SKM-1 (cell line): Measurements from ENCODE around the gene IFITM1.
A peak's percentile ranks its signal among the peaks of the same experiment; 100 is the strongest.

Source experiments
- DNase-seq: peaks from one replicate; lab custom pipeline; 2025; ENCODE audit not compliant: unreplicated experiment; lab: John Stamatoyannopoulos, UW

The IFITM1 gene

DNA sequence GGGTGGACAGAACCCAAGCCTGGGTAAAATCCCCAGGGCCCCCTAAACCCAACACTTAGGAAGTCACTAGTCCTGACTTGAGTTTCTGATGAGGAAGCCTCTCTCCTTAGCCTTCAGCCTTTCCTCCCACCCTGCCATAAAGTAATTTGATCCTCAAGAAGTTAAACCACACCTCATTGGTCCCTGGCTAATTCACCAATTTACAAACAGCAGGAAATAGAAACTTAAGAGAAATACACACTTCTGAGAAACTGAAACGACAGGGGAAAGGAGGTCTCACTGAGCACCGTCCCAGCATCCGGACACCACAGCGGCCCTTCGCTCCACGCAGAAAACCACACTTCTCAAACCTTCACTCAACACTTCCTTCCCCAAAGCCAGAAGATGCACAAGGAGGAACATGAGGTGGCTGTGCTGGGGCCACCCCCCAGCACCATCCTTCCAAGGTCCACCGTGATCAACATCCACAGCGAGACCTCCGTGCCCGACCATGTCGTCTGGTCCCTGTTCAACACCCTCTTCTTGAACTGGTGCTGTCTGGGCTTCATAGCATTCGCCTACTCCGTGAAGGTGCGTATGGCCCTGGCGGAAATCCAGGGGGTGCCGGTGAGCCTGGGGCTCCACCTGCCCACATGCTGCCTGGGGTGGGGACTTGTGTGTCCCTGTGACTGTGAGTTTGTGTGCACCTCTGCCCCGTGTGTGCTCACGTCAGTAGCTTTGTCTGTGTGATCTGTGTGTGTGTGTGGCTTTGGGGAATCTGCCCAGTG lies at the start of gene IFITM1:
Gene IFITM1, plus strand, starts transcription at position 254 of the 767 bp plus-strand sequence. Its CDS starts 131 bp downstream, at position 385.
- DNase-seq, result peak; percentile 38

DNA sequence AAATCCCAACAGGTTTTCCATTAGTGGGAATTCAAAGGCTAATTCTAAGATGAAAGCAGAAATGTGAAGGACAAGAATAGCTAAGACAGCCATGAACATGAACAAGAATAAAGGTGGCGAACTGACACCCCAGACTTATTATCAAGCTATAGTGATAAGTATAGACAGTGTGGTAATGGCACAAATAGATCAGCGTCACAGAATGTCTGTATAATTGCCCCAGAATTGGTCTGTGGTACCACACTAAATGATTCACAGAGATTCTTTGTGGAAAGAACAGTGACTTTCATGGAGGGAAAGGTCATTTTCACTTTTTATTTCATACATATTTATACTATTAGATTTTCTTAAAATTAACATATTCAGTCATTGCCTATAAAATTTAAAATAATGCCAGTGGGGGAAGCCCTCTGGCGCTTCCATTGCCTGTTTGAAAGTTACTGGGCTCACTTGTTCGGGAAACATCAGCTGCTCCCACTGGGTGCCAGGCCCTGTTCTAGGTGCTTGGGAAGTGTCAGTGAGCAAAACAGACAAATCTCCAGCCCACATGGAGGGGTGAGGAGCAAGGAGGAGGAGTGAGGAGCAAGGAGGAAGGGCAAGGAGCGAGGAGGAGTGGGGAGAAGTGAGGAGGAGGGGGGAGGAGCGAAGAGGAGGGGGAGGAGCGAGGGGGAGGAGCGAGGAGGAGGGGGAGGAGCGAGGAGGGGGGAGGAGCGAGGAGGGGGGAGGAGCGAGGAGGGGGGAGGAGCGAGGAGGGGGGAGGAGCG lies 47.0 kb upstream of the IFITM1 start:
- DNase-seq, result peak; percentile 61

DNA sequence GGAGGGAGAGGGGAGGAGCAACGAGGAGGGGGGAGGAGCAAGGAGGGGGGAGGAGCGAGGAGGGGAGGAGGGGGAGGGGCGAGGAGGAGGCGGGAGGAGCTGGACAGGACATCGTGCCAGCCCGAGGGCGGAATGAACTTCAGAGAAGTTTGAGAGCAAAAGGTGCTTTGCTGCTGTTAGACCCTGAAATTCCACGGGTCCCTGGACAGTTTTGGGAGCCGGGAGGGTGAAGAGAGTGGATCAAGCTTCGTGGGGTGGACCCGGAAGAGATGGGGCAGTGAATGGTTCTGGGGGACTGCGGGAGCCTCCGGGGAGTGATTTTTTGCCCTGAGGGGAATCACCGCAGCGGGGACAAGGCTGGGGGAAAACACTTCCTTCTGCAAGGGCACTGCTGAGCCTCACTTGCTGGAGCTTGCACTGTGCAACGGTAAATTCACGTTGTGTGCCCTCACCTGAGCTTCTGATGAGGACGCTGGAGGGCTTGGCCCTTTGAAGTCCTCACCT lies 46.3 kb upstream of the IFITM1 start:
- peak; percentile 37 for DNase-seq

DNA sequence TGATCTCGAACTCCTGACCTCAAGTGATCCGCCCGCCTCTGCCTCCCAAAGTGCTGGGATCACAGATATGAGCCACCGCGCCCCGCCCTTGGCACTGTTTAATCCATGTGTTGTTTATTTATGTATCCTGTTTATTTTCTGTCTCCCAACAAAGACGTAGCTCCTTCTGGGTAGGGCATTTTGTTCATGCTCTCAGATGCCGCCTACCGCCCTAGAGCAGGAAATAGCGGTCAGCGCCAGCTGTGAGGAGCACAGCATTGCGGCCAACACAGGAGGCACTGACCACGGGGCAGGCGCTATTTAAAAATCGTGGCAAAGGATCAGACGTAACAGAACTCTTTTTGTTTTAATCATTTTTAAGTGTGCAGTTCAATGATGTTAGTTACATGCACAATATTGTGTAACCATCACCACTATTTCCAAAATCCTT lies 45.1 kb upstream of the IFITM1 start:
- DNase-seq, result peak; percentile 78

DNA sequence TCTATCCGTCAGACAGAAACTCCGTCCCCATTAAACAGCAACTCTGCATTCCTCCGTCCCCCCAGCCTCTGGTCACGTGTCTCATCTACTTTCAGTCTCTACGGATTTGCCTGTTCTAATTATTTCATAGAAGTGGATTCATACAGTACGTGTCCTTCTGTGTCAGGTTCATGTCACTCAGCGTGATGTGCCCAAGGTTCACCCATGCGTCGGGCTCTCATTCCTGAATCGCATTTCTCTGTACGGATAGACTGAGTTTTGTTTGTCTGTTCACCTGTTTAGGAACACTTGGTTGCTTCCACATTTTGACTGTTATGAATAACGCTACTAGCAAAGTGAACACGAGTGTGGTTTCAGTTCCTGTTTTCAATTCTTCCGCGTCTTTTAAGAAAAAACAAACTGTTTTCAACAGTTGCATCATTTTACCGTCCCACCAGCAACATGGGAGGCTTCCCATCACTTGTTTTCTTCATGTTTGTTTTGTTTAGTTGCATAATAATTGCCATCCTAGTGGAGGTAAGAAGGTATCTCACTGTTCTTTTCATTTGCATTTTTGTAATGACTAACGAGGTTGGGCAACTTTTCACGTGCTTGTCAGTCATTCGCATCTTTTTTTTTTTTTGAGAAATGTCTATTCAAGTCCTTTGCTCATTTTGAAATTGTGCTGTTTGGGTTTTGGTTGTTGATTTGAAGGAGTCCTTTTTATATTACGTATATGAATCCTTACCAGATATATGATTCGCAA lies 44.5 kb upstream of the IFITM1 start:
- DNase-seq, result peak; percentile 82

DNA sequence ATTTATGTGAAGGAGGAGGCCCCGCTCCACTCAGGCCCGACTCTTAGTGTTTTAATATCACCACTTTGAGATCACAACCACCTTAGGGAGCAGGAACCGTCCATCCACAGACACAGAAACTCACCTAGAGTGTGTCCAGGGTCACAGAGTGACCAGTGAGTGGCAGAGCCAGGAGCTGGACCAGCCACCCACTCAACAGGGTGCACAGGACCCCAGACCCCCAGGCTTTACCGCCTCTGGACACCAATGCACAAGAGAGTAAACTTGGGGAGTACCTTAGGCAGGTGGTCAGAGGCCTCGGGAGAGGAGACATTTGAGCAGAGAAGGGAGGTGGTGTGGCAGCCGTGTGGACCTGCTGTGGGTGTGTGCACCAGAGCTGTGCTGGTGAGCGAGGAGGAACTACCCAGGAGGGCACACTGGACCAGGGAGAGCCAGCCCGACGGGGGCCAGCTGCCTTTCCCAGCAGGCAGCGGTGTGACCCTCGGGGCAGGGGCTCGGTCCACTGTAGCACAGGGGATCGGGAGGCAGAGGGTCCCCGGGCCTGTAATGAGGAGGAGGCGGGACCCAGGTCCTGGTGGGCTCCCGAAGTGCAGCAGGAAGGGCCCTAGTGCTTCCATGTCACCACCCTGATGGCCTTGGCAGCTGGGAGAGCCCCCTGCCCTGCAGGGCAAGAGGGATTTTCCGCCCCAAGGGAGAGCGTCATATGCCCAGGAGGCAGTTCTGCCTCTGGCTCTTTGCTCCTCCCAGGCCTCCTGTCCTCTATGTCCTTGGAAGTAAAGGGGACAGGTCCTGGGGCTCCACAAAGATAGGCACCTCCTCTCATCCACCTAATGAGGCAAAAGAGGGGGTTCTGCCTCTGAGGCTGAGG lies 43.2 kb upstream of the IFITM1 start:
- no peak for DNase-seq

DNA sequence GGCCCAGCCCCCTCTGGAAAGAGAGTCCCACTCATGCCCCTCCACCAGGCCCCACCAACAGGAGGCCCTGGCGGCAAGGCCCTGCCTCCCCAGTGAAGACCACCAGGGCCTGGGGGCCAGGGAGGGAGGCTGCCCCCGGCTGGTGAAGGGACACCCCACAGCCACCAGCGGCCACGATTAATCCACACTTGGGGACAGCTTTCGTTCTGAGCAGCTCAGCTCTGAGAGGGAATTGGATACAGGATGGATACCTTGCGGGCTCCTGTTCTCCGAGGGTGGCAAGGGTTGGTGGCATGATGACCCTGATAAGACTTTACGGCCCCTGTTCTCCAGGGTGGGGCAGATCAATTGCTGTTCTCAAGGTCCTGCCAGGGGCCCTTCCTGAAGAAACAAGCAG lies 42.5 kb upstream of the IFITM1 start:
- DNase-seq, result no peak

DNA sequence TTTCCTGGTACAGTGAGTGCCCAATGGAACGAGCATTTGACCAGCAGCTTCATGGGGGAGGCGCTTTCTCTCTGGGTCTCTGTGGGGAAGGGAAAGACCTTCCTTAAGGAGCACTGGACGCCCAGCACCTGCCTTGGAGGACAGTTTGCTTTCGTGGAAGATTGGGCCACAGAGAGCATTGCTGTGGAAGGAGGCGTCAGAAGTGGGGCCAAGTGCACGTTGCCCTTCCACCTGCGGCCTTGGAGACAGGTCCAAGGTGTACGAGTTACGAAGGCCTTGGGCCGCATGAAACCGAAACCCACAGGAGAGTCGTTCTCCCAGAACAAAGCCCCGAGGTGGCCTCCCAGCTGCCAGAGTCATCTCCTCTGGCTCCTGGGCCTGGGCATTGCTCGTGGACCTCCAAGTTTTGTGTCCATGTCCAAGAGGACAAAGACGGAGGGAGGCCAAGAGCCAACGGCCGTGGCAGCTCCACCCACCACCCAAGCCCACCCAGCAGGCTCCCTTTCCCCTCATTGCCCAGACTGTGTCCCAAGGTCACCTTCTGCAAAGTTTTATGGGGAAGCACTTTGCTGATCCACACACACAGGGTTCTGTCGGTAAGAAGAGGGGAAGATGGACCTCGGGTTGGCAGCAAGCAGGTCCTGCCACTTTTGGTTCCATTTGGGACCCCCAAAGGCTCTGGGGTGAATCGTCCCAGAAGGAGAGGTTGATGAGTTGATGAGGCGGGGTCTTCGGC lies 41.5 kb upstream of the IFITM1 start:
- DNase-seq, result no peak

DNA sequence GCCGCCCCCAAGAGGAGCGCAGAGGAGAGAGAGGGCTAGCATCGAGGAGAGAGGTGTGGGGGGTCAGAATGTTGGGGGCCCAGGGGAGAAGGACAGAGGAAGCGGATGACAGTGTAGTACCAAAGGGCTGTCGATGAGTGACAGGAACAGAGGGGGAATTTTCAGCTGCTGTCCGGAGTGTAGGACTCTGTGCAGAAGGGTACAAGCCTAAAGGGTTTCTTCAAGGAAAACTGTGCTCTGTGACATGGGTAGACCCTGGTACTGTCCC lies 41.0 kb upstream of the IFITM1 start:
- DNase-seq, result no peak

DNA sequence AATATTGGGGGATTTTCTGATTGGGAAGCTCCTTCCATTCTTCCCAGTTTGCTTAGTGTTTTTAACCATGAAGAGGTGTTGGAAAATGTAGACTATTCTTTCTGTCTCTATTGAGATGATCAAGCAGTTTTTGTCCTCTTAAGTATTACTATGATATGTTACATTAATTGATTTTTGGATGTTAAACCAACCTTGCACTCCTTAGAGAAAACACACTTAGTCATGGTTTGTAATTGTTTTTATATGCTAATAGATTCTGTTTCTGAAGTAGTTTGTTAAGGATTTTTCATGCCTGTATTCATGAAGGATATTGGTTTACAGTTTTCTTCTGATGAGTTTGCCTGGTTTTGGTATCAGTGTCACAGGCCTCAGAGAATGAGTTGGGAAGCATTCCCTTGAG lies 37.6 kb upstream of the IFITM1 start:
- DNase-seq, result no peak

DNA sequence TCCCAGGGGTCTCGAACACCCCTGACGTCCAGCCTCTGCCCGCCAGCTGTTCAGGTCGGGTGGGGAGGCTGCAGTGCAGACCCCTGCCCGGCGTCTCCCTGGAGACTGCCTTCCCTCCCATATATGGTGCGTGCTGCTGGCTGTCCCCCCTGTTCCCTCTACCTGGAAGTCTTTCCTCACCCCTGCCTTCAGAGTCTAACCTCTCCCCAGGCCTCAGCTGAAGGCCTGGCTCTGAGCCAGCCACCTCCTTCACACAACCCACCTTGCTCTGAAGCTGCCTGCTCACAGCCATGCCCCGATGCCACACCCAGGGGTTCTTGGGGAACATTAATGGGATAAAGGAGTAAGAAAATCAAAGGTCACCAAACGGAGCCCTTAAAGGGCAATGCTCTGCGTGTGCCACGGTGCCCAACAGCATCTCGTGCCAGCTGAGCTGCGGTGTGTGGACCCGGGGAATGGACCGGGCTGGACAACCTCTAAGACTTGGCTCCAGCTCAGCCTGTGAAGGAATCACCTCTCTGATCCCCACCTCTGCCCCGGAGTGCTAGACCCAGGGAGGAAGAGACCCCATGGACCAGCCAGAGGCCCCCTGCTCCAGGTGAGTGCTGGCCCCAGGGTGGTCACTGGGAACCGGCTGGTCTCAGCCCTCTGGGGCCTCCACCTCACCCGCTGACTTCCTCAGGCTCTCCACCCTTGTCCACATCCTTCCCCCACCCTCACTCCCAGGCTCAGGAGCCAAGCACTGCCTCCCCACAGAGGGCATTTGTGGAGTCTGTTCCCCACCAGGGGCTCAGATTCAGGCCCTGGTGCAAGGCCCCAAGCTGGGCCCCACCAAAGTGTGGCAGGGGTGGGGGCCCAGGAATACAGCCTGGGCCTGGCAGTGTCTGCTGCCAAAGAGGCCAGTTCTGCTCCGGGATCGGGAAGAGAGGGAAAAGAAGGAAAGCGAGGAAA lies 35.6 kb upstream of the IFITM1 start, which contains the start of gene NLRP6:
Gene NLRP6, plus strand, starts transcription at position 407 of the 951 bp plus-strand sequence. Its CDS starts 163 bp downstream, at position 570.
- DNase-seq, result no peak

DNA sequence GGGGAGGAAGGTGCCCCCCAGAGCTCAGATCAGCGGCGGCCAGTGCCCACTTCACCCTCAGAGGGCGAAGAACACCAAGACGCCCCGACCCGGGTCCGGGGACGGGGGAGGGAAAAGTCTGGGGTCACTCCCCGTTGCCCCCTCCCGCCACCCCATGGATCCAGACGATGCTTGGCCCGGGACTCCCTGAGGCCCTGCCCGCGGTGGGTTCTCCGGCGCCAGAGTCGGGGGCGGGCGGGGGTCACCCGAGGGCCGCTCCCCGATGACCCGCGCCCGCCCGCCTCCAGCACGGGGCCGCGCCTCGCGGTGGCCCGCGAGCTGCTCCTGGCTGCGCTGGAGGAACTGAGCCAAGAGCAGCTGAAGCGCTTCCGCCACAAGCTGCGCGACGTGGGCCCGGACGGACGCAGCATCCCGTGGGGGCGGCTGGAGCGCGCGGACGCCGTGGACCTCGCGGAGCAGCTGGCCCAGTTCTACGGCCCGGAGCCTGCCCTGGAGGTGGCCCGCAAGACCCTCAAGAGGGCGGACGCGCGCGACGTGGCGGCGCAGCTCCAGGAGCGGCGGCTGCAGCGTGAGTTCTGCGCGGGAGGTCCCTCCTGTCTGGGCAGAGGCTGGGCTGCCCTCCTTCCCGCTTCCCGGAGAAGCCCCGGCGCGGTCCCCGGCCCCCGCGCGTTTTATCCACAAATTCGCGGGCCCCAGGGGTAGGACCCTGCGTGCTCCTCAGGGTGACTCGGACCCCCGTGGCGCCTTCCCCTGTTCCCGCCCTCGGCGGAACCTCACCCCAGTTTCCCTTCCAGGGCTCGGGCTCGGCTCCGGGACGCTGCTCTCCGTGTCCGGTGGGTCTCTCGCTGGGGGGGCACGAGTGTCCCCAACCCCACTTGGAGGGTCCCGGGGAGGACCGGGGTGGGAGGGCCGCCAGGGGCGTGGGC lies 34.5 kb upstream of the IFITM1 start:
- no peak for DNase-seq

DNA sequence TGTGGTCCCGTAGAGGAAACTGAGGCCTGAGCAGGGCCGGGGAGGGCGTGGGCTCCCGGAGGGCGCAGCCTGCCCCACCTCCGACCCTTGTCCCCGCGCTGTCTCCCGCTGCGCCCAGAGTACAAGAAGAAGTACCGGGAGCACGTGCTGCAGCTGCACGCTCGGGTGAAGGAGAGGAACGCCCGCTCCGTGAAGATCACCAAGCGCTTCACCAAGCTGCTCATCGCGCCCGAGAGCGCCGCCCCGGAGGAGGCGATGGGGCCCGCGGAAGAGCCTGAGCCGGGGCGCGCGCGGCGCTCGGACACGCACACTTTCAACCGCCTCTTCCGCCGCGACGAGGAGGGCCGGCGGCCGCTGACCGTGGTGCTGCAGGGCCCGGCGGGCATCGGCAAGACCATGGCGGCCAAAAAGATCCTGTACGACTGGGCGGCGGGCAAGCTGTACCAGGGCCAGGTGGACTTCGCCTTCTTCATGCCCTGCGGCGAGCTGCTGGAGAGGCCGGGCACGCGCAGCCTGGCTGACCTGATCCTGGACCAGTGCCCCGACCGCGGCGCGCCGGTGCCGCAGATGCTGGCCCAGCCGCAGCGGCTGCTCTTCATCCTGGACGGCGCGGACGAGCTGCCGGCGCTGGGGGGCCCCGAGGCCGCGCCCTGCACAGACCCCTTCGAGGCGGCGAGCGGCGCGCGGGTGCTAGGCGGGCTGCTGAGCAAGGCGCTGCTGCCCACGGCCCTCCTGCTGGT lies 33.7 kb upstream of the IFITM1 start:
- DNase-seq, result no peak

DNA sequence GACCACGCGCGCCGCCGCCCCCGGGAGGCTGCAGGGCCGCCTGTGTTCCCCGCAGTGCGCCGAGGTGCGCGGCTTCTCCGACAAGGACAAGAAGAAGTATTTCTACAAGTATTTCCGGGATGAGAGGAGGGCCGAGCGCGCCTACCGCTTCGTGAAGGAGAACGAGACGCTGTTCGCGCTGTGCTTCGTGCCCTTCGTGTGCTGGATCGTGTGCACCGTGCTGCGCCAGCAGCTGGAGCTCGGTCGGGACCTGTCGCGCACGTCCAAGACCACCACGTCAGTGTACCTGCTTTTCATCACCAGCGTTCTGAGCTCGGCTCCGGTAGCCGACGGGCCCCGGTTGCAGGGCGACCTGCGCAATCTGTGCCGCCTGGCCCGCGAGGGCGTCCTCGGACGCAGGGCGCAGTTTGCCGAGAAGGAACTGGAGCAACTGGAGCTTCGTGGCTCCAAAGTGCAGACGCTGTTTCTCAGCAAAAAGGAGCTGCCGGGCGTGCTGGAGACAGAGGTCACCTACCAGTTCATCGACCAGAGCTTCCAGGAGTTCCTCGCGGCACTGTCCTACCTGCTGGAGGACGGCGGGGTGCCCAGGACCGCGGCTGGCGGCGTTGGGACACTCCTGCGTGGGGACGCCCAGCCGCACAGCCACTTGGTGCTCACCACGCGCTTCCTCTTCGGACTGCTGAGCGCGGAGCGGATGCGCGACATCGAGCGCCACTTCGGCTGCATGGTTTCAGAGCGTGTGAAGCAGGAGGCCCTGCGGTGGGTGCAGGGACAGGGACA lies 32.9 kb upstream of the IFITM1 start:
- no peak for DNase-seq

DNA sequence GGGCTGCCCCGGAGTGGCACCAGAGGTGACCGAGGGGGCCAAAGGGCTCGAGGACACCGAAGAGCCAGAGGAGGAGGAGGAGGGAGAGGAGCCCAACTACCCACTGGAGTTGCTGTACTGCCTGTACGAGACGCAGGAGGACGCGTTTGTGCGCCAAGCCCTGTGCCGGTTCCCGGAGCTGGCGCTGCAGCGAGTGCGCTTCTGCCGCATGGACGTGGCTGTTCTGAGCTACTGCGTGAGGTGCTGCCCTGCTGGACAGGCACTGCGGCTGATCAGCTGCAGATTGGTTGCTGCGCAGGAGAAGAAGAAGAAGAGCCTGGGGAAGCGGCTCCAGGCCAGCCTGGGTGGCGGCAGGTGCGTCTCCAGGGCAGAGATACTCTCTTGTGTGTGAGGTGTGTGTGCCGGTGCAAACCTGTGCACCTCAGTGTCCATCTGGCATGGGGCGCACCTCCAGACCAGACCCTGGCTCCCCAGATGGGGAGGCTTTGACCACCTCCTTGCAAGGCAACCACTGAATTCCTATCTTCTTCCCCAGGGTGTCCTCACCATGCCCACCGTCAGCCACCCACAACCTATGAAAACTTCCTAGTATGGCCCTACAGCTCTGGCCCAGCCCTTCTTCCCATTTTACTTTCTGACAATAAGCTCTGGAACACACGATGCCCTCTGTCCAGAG lies 32.2 kb upstream of the IFITM1 start:
- DNase-seq, result no peak

DNA sequence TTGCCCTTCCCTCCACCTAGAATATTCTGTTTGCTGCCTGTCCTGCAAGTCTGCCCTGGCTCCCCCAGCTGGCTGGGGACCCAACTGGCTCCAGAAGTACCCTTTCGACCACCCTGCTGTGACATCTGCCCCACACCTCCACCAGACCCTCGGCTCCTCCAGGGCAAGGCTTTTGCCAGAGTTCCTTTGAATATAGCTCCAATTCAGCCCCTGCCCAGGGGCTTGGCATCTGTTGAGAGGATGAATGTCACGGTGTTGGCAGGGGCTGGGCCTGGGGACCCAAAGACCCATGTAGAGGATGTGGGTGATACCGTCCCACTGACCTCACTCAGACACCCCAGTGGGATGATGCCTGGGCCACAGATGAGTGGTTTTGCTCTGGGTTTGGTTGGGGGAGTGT lies 31.7 kb upstream of the IFITM1 start:
- DNase-seq, result no peak
